ENCODE data around the gene SLC39A6. TPM values are rescaled to one million over a fixed set of nuclear protein-coding genes. Genes with fewer than 3 reads are reported as not detected.

Gene SLC39A6
- total and polyA plus RNA-seq, 2 donors (not counting 3 experiments of a cell fraction or from before 2014, with no cell fraction given) = 13.8 to 23.1 TPM

- CTCF ChIA-PET = no interaction called here
- dilution Hi-C loops (cut with MboI; ENCODE audit: extremely low pct_ligation_motif_present, low sequenced_read_pairs) (no loop called here), intact Hi-C loops (cut with micrococcal nuclease) (no loop called here)
- H3K79me2 ChIP-seq (ENCODE audit: control insufficient read depth, insufficient read depth, low read length) = no peaks in the 10 kb centered on the region
- no peaks in the 10 kb centered on the region for H3K9me3 ChIP-seq (replicated peaks; ENCODE audit: control insufficient read depth, insufficient read depth, low read length)
- POLR2A ChIA-PET = no interaction called here
- no peaks in the 10 kb centered on the region for H4K20me1 ChIP-seq (replicated peaks; ENCODE audit: control insufficient read depth, extremely low read depth, insufficient read depth, low read length)
- BruUV-seq (replicated peaks) = no TSS peak
- DNase-seq (ENCODE audit: low read depth, low spot score) (no peak), FAIRE-seq (no peak)
- peaks cover 6% of the 10 kb centered on the region for H3K4me1 ChIP-seq (ENCODE audit: control insufficient read depth, extremely low read depth, insufficient read depth, low read length)
- peaks cover 8 to 16% of the 10 kb centered on the region in 2 experiments for H3K36me3 ChIP-seq (ENCODE audit: control insufficient read depth in 2 of 2, extremely low read depth in 1 of 2, insufficient read depth in 2 of 2, low read length in 2 of 2)
- H3K4me2 ChIP-seq (ENCODE audit: insufficient read depth, low read length) = no peak overlapping the region
- TF ChIP-seq MAX (IDR thresholded peaks at IDR 0.05; ENCODE audit: insufficient read depth, insufficient read length) (no peak), EZH2 (IDR thresholded peaks at IDR 0.05; ENCODE audit: borderline replicate concordance, low read depth, low read length, severe bottlenecking) (no peak), GATA2 (IDR thresholded peaks at IDR 0.05; ENCODE audit: insufficient read depth, insufficient read length, low read depth, low read length) (no peak), POLR2A (IDR thresholded peaks at IDR 0.05; ENCODE audit: low read depth, low read length) (no peak), FOS (IDR thresholded peaks at IDR 0.05; ENCODE audit: borderline replicate concordance, insufficient read depth, low read length) (no peak), JUN (IDR thresholded peaks at IDR 0.05; ENCODE audit: borderline replicate concordance, insufficient read depth, insufficient read length, low read depth) (no peak), POLR2AphosphoS5 (IDR thresholded peaks at IDR 0.05; ENCODE audit: insufficient read depth, low read depth, low read length) (no peak)
- no peak overlapping the region for H3K27ac ChIP-seq (ENCODE audit: insufficient read depth, low read depth, low read length)
- H3K9ac ChIP-seq (replicated peaks; ENCODE audit: extremely low read depth, insufficient read depth, low read length) = no peak overlapping the region
- no peak overlapping the region for H3K4me3 ChIP-seq (replicated peaks in 1 of 3; ENCODE audit: insufficient read depth in 1 of 3, low read depth in 1 of 3, low read length in 3 of 3)
- H2AFZ ChIP-seq (ENCODE audit: low read depth, low read length) = no peak overlapping the region
- no peaks in the 10 kb centered on the region for H3K27me3 ChIP-seq (ENCODE audit: control insufficient read depth in 2 of 2, insufficient read depth in 2 of 2, low read length in 2 of 2)
- H3K9me1 ChIP-seq (replicated peaks; ENCODE audit: control insufficient read depth, extremely low read depth, insufficient read depth, low read length) = no peaks in the 10 kb centered on the region
Measured at GRCh38 chr18:36152781-36153180, 23.6 kb upstream of the SLC39A6 start.
